ENCODE data around the gene POLG2. TPM values are rescaled to one million over a fixed set of nuclear protein-coding genes. Genes with fewer than 3 reads are reported as not detected.

POLG2 gene
- 10 to 100 TPM; 15.9 to 35.3 (median 24.1) TPM for total RNA-seq
- 10 to 100 TPM; 14.5 to 16.5 (median 16.4) TPM for polyA plus RNA-seq
- long read RNA-seq, donor 1, partial matches to known transcripts = 0 of 4 reads
- long read RNA-seq, donor 1, other reads (novel, unspliced or antisense) = 0 of 4 reads
- long read RNA-seq, donor 2, partial matches to known transcripts = 0 of 2 reads
- long read RNA-seq, donor 2, other reads (novel, unspliced or antisense) = 0 of 2 reads

DNA sequence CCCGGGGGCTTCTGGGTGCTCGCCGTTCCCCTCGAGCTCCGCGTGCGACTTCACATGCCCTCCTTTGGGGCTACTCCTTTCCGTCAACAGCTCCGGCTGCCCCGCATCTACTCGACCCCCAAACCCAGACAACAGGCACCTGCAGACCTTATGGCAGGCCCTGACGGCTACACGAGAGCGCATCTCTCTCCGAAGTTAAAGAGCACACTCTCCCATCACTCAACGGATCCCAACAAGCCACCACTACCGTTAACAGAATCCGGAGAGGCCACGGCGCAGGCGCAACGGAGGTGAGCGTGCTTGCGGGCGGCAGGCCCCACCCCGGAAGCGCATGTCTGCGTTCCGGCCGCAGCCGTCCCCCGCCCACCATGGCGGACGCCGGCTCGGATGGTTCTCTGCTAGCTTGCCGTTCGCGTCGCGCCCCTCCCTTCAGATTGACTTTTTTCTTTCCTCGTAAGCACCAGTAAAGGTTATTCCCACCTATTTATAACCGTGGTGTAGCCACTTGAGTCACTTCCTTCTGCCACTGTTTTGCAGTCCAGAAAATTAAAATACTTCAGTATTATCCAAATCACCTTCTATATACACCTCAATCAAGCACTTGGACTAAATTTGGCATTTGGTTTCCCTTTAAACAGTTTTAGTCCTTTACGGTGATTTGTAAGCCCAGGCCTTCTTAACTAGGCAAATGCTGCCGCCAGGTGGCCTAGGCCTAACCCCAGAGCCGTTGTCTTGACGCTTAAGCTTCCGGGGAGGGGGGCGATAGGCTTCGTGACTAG is at the start of gene POLG2:
POLG2 (minus strand) TSS at position 269 of the 779 bp plus-strand sequence; CDS start at position 183, 86 bp downstream.
- peak; percentile 98 for DNase-seq
- H3K4me1 ChIP-seq = peaks cover 25 to 98% (median 78%) of the 10 kb centered on the region in 6 donors
- intact Hi-C loops (cut with DNase I; ENCODE audit: low total_unique reads) = loop anchor here (5.0 kb wide), 1 partner anchor 75 kb away; no protein-coding TSS in a partner anchor
- H3K9me3 ChIP-seq = no peaks in the 10 kb centered on the region
- WGBS, 5 donors = 1% methylated on average over 39 to 50 of the region's 50 CpGs
- peak within 1 kb of the TSS; percentile 57 to 92 (median 78) for H3K4me3 ChIP-seq
- peaks cover 0 to 64% (median 43%) of the 10 kb centered on the region in 6 donors for H3K36me3 ChIP-seq
- H3K27ac ChIP-seq = peak within 1 kb of the TSS; percentile 77 to 94 (median 90)
- no peaks in the 10 kb centered on the region for H3K27me3 ChIP-seq (replicated peaks in 1 of 7)
- TF ChIP-seq, protein P1, sequence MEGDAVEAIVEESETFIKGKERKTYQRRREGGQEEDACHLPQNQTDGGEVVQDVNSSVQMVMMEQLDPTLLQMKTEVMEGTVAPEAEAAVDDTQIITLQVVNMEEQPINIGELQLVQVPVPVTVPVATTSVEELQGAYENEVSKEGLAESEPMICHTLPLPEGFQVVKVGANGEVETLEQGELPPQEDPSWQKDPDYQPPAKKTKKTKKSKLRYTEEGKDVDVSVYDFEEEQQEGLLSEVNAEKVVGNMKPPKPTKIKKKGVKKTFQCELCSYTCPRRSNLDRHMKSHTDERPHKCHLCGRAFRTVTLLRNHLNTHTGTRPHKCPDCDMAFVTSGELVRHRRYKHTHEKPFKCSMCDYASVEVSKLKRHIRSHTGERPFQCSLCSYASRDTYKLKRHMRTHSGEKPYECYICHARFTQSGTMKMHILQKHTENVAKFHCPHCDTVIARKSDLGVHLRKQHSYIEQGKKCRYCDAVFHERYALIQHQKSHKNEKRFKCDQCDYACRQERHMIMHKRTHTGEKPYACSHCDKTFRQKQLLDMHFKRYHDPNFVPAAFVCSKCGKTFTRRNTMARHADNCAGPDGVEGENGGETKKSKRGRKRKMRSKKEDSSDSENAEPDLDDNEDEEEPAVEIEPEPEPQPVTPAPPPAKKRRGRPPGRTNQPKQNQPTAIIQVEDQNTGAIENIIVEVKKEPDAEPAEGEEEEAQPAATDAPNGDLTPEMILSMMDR (IDR thresholded peaks at IDR 0.05 in 8 of 11, conservative IDR thresholded peaks at IDR 0.05 in 3 of 11) = peak in 10 of 11 experiments; percentile 19 to 61 (median 40)
- TF ChIP-seq POLR2AphosphoS5 (IDR thresholded peaks at IDR 0.05) (peak; percentile 97 to 99 (median 97)), POLR2A (IDR thresholded peaks at IDR 0.05) (peak in 1 of 3 donors; percentile 11)

DNA sequence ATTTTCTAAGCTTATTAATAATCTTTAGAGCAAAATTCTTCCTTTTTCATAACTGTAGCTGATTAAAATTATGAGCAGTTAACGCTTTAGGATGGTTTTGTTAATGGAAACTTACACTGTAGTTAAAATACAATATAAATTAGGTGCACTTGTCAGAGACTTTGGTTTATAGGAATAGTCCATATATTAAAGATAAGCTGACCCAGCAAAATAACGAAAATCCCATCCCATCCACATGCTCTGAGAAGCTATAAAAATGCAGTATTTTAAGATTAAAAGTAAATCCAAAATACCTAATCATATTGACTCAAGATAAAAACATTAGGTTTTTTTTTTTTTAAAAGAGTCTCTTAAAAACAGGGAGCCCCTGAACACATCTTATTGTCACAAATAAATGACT is 47.9 kb upstream of the POLG2 start:
- Histone ChIP-seq H3K27ac (no peak overlapping the region), H3K9me3 (no peaks in the 10 kb centered on the region), H3K27me3 (replicated peaks in 1 of 7) (no peaks in the 10 kb centered on the region), H3K4me1 (no peaks in the 10 kb centered on the region), H3K36me3 (peaks cover 0 to 99% (median 62%) of the 10 kb centered on the region in 6 donors), H3K4me3 (no peak overlapping the region)
- intact Hi-C loops (cut with DNase I; ENCODE audit: low total_unique reads) = no loop called here
- TF ChIP-seq, protein P1 (IDR thresholded peaks at IDR 0.05 in 8 of 11, conservative IDR thresholded peaks at IDR 0.05 in 3 of 11) = no peak
- DNase-seq = no peak
- 95 to 99% (median 97%) methylated on average over 2 of the region's 2 CpGs for WGBS, 5 donors

DNA sequence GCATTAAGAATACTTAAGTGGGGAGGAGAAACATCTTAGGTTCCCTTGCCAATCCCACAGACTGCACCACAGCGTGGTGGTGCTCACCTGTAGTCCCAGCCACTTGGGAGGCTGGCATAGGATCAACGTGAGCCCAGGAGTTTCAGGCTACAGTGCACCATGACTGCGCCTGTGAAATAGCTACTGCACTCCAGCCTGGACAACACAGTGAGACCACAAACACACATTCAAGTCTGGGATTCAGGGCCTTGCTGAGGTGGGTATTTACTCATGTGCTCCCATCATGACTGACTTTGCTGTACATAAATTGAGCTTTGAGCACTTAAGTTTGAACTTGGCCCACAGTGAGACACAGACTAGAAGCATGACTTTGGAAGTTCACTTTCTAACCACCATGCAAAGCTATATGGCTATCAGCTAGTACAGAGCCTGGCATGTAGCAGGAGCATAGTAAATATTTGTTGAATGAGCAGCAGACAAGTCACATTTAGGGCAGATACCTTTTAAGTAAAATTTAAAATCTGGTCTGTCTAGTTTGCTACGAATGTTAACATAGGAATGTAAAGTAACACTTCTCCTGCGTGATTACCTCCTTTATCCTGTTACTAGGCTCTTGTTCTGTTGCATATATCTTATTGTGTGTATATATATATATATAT is 43.4 kb upstream of the POLG2 start:
- Histone ChIP-seq H3K4me1 (peaks cover 0 to 5% (median 0%) of the 10 kb centered on the region in 6 donors), H3K9me3 (no peaks in the 10 kb centered on the region), H3K27me3 (replicated peaks in 1 of 7) (no peaks in the 10 kb centered on the region), H3K27ac (no peak overlapping the region), H3K4me3 (no peak overlapping the region), H3K36me3 (peaks cover 0 to 99% (median 65%) of the 10 kb centered on the region in 6 donors)
- WGBS, 5 donors = 94 to 97% (median 95%) methylated on average over 5 of the region's 5 CpGs
- TF ChIP-seq POLR2AphosphoS5 (IDR thresholded peaks at IDR 0.05) = peak in 2 of 3 donors; percentile 7 to 21
- TF ChIP-seq POLR2A (IDR thresholded peaks at IDR 0.05) = no peak
- TF ChIP-seq, protein P1 (IDR thresholded peaks at IDR 0.05 in 8 of 11, conservative IDR thresholded peaks at IDR 0.05 in 3 of 11) = no peak
- intact Hi-C loops (cut with DNase I; ENCODE audit: low total_unique reads) = no loop called here
- DNase-seq = no peak
